Lower lobe of right lung (tissue), 2 donors: Measurements from ENCODE around the gene SPATA2L. TPM values are rescaled to one million over a fixed set of nuclear protein-coding genes. Genes with fewer than 3 reads are reported as not detected.
"Not testable (repeated sequence)": the region's sequence is repeated elsewhere in the genome, so short reads cannot be mapped to it uniquely, and the experiment has no call there.

ENCODE experiments used
- ATAC-seq, 2 donors: fragments of 200-7000 bp; cut with Tn5 transposase; one replicate each; pipeline ENCODE4 v1.9.1; 2020 to 2022; ENCODE audit warnings: mild to moderate bottlenecking in 2 of 2, moderate library complexity in 2 of 2
- DNase-seq: peaks from one replicate; pipeline ENCODE4 v3.0.0-alpha.2; 2020
- H3K27ac ChIP-seq: fragments of 200-600 bp; one replicate; pipeline ENCODE4 v1.8.0; 2022
- H3K27me3 ChIP-seq: fragments of 200-600 bp; one replicate; pipeline ENCODE4 v1.8.0; 2022; ENCODE audit warnings: low read depth
- H3K36me3 ChIP-seq: fragments of 200-600 bp; one replicate; pipeline ENCODE4 v1.8.0; 2022; ENCODE audit warnings: mild to moderate bottlenecking
- H3K4me1 ChIP-seq: fragments of 200-600 bp; one replicate; pipeline ENCODE4 v1.8.0; 2022
- H3K4me3 ChIP-seq: fragments of 200-600 bp; one replicate; pipeline ENCODE4 v1.8.0; 2022; ENCODE audit warnings: mild to moderate bottlenecking
- H3K9me3 ChIP-seq: fragments of 200-600 bp; one replicate; pipeline ENCODE4 v1.8.0; 2022
- intact Hi-C: fragments of 100-400 bp; cut with DNase I; formaldehyde crosslinking; loops from one replicate; pipeline ENCODE4 v1.11.0; 2022
- total RNA-seq: library from RNA; stranded (reverse); fragmentation: NEBNext Ultra II Directional; extraction: Animal tissue kit (Norgen Biotek cat#: 25700); gene quantifications from one replicate; pipeline ENCODE4 v1.2.1, GENCODE V29; 2021
- TF ChIP-seq, protein P1 (sequence below): fragments of 200-600 bp; IDR thresholded peaks from one replicate; pipeline ENCODE4 v1.8.0; 2022; ENCODE audit warnings: antibody characterized with exemption, mild to moderate bottlenecking
- donor health status: DM: no; HTN: yes; CAD: no; lungs with severe emphysema.

SPATA2L gene
- total RNA-seq, 1 donor from 2014 or later = 10.3 TPM

DNA sequence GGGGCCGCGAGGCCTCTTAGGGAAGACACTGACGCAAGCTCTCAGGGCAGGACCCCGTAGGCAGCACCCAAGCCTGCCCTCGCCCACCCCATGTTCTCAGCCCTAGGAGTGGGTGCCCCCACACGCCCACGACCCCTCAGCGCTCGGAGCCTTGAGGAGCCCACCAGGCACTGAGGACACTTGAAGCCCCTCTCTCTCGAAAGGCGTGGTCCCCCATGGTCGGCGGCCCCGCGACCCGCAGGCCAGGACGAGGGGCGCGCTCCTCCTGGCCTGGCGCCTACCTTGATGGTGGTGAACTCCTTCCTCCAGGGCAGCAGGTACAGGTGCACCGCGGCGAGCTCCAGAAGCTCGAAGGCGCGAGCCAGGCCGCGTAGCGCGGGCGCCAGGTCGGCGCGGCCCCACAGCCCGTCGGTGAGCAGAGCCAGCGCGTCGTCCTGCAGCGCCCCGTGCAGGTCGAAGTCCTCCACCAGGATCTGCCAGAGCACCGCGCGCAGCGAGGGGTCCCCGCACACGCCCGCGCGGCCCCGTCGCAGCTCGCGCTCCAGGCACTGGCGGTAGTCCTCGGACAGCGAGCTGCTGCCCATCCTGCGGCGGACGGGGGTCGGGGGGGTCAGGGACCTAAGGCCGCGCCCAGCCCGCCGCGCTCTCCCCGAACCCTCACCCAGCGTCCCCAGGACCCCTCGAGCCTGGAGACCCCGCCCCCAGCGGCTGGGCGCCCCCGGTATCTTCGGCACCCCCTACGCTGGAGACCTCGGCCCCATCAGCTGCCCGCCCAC, 668 bp downstream of the SPATA2L start:
- DNase-seq (peak; percentile 77), ATAC-seq (peak; percentile 55 to 60)
- peaks cover 22% of the 10 kb centered on the region for H3K36me3 ChIP-seq
- TF ChIP-seq, protein P1, sequence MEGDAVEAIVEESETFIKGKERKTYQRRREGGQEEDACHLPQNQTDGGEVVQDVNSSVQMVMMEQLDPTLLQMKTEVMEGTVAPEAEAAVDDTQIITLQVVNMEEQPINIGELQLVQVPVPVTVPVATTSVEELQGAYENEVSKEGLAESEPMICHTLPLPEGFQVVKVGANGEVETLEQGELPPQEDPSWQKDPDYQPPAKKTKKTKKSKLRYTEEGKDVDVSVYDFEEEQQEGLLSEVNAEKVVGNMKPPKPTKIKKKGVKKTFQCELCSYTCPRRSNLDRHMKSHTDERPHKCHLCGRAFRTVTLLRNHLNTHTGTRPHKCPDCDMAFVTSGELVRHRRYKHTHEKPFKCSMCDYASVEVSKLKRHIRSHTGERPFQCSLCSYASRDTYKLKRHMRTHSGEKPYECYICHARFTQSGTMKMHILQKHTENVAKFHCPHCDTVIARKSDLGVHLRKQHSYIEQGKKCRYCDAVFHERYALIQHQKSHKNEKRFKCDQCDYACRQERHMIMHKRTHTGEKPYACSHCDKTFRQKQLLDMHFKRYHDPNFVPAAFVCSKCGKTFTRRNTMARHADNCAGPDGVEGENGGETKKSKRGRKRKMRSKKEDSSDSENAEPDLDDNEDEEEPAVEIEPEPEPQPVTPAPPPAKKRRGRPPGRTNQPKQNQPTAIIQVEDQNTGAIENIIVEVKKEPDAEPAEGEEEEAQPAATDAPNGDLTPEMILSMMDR = peak; percentile 31
- peak overlapping the region; percentile 73 for H3K4me3 ChIP-seq
- H3K4me1 ChIP-seq = peaks cover 17% of the 10 kb centered on the region
- peak overlapping the region; percentile 86 for H3K27ac ChIP-seq
- intact Hi-C loops = loop anchor here (10.0 kb wide), 1 partner anchor 164 kb away; no protein-coding TSS in a partner anchor
- H3K9me3 ChIP-seq = no peaks in the 10 kb centered on the region
- H3K27me3 ChIP-seq = no peaks in the 10 kb centered on the region

DNA sequence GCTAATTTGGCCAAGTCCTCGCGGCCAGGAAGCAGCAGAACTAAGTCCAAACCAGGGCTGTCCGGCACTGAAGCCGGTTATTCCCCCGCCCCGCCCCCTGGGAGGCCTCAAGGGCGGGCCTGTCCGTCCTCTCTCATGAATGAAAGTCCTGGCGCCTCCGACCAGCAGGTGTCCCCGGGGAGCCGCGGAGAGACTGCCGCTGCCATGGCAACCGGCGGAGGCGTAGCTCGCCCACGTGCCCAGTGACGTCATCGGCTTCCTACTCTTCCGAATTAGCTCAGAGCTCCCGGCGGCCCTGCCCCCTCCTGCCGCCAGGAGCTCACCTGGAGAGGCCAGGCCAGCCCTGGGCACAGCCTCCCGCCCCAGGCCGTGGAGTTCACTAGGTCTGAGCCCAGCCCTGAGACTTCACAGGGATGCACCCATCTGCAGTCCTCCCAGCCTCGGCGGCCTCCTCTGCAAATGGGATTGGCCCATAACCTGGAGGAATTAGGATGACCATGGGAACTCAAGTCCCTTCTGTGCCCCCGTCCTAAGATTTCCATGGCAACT, 1.3 kb downstream of the SPATA2L start:
- DNase-seq (peak; percentile 100), ATAC-seq (peak; percentile 79 to 85)
- Histone ChIP-seq H3K4me1 (peaks cover 17% of the 10 kb centered on the region), H3K36me3 (peaks cover 28% of the 10 kb centered on the region), H3K27ac (peak overlapping the region; percentile 86), H3K4me3 (peak overlapping the region; percentile 73), H3K9me3 (no peaks in the 10 kb centered on the region), H3K27me3 (no peaks in the 10 kb centered on the region)
- TF ChIP-seq, protein P1 = peak; percentile 85
- intact Hi-C loops = loop anchor here (10.0 kb wide), 1 partner anchor 165 kb away; no protein-coding TSS in a partner anchor

DNA sequence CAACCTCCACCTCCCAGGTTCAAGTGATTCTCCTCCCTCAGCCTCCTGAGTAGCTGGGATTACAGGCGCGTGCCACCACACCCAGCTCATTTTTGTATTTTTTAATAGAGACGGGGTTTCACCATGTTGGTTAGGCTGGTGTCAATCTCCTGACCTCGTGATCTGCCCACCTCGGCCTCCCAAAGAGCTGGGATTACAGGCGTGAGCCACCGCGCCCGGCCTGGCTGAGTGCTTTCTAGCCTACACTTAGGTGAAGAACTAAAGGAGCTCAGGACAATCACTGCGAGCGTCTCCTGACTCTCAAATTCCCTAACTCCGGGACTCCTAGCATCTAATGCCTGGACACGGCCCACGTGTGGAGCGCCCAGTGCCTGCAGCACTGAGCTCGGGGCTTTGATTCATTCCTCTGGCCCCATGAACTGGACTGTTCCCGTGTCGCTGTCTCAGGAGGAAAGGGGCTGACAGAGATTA, 1.8 kb downstream of the SPATA2L start:
- not testable (repeated sequence) for H3K27me3 ChIP-seq, DNase-seq, ATAC-seq, H3K9me3 ChIP-seq
- Histone ChIP-seq H3K36me3 (peaks cover 31% of the 10 kb centered on the region), H3K4me1 (peaks cover 17% of the 10 kb centered on the region), H3K27ac (peak overlapping the region; percentile 86), H3K4me3 (peak overlapping the region; percentile 73)
- intact Hi-C loops = loop anchor here (10.0 kb wide), 1 partner anchor 165 kb away; no protein-coding TSS in a partner anchor

DNA sequence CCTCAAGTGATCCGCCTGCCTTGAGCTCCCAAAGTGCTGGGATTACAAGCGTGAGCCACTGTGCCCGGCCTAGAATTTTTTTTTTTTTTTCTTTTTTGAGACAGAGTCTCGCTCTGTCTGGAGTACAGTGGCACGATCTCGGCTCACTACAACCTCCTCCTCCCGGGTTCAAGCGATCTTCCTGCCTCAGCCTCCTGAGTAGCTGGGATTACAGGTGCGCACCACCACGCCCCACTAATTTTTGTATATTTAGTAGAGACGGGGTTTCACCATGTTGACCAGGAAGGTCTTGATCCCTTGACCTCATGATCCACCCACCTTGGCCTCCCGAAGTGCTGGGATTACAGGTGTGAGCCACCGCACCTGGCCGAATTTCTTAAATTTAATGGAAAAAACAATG, 2.8 kb downstream of the SPATA2L start:
- H3K27ac ChIP-seq, H3K27me3 ChIP-seq, intact Hi-C loops, DNase-seq, H3K4me3 ChIP-seq, ATAC-seq, H3K9me3 ChIP-seq: not testable (repeated sequence)
- Histone ChIP-seq H3K36me3 (peaks cover 40% of the 10 kb centered on the region), H3K4me1 (peaks cover 17% of the 10 kb centered on the region)

DNA sequence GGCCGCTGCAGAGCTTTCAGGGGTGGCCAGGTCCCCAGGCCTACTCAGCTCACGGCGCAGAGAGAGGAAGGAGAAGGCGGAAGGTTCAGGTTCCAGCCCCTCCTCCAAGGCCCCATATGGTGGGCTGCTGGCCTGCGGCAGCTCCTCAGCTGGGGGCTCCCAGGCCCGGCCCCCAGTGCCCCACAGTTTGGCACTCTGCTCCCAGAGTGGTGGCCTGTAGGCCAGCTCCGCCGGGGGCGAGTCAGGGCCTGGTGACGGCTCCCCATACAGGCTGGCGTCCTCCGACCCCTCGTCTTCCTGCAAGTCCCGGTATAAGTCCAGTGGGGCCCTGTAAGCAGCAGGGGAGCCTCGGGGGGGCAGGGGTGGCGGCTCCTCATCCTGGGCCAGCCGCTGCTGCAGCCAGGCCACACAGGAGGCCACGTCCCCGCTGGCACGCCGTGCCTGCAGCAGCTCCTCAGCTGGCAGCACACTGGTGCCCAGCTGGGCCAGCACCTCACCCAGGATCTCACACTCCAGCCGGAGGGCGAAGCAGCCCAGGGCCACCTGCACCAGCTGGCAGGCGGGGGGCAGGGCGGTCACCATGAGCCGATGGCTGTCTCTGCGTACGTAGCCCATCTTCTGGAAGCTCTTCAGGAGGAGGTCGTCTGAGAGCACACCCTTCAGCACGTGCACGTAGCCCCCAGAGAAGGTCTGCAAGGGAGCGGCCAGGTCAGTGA, 3.7 kb downstream of the SPATA2L start:
- TF ChIP-seq, protein P1 = no peak
- Histone ChIP-seq H3K9me3 (no peaks in the 10 kb centered on the region), H3K4me1 (peaks cover 17% of the 10 kb centered on the region), H3K4me3 (no peak overlapping the region), H3K36me3 (peaks cover 49% of the 10 kb centered on the region), H3K27me3 (no peaks in the 10 kb centered on the region), H3K27ac (no peak overlapping the region)
- intact Hi-C loops = no loop called here
- ATAC-seq (no peak), DNase-seq (peak; percentile 42)

DNA sequence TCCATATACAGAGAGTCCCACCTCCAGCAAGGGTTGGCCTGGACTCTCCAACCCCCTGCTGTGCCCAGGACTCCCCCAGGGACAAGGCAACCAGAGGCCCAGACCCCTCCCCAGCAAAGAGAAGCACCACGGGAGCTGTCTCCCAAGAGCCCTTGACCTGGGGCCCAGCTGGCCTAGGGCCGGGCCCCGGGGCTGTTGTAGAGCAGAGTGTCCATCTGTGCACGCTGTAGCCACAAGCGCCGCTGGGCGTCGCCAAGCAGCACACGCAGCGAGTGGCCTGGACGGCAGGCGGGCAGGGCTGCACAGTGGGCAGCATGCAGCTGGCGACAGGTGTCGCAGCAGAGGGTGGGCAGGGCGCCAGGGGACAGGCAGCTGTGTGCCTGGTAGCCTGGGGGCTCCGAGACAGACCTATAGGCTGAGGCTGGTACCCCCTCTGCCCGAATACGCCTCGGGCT, 4.3 kb downstream of the SPATA2L start:
- Histone ChIP-seq H3K27ac (no peak overlapping the region), H3K27me3 (no peaks in the 10 kb centered on the region), H3K4me1 (peaks cover 17% of the 10 kb centered on the region), H3K36me3 (peaks cover 55% of the 10 kb centered on the region), H3K9me3 (no peaks in the 10 kb centered on the region), H3K4me3 (no peak overlapping the region)
- ATAC-seq (no peak), DNase-seq (peak; percentile 50)
- intact Hi-C loops = no loop called here
- TF ChIP-seq, protein P1 = no peak
